B cell (primary cell): Measurements from ENCODE around the gene ADAMTS10.
"Not testable (repeated sequence)": the region's sequence is repeated elsewhere in the genome, so short reads cannot be mapped to it uniquely, and the experiment has no call there.

Experiments
- CTCF ChIP-seq: fragments of 200-600 bp; IDR thresholded peaks from one replicate; pipeline ENCODE4 v1.8.0; 2022; ENCODE audit warnings: antibody characterized with exemption, mild to moderate bottlenecking
- EZH2 ChIP-seq: IDR thresholded peaks from 2 replicates; pipeline ENCODE4 v1.6.1; 2012; ENCODE audit warnings: borderline replicate concordance, low read depth, mild to moderate bottlenecking, moderate library complexity, low read length; ENCODE audit not compliant: insufficient read depth, poor library complexity, severe bottlenecking

- not testable (repeated sequence) for TF ChIP-seq CTCF, EZH2
Measured at GRCh38 chr19:8553729-8554128, 56.8 kb downstream of the ADAMTS10 start.
